Pancreas (tissue), 10 donors: Measurements from ENCODE around the gene ATXN7L3. TPM values are rescaled to one million over a fixed set of nuclear protein-coding genes. Genes with fewer than 3 reads are reported as not detected.

Experiments
- ATAC-seq, 4 donors: fragments of 200-7000 bp; cut with Tn5 transposase; one replicate each; pipeline versions ENCODE4 v1.8.0 to v1.9.1; 2020; ENCODE audit warnings: mild to moderate bottlenecking in 4 of 4, moderate library complexity in 4 of 4
- DNase-seq, 6 donors: peaks; one replicate each; pipeline ENCODE4 v3.0.0-alpha.2; 2020
- FAIRE-seq: peaks from 2 replicates; lab custom pipeline; 2012; peaks lifted over from hg19 to GRCh38; lab: Jason Lieb, UNC
- H3K27ac ChIP-seq, 4 donors: fragments of 200-600 bp; sonication (generic); 1 replicate in 3 of 4; 2 replicates in 1 of 4; pipeline versions ENCODE4 v1.5.0 to v1.8.0; 2020
- H3K27me3 ChIP-seq, 4 donors: fragments of 200-600 bp; one replicate each; pipeline ENCODE4 v1.8.0; 2021
- H3K36me3 ChIP-seq, 3 donors: fragments of 200-600 bp; sonication (generic) in 1 of 3; one replicate each; pipeline versions ENCODE4 v1.5.0 to v1.8.0; 2020 to 2021
- H3K4me1 ChIP-seq, 3 donors: fragments of 200-600 bp; one replicate each; pipeline ENCODE4 v1.8.0; 2021
- H3K4me3 ChIP-seq, 4 donors: fragments of 200-600 bp; sonication (generic) in 2 of 4; one replicate each; pipeline versions ENCODE4 v1.5.0 to v1.8.0; 2020 to 2021
- H3K9me3 ChIP-seq, 4 donors: fragments of 200-600 bp; one replicate each; pipeline ENCODE4 v1.8.0; 2021
- WGBS, 2 donors: extraction: QIAGEN DNeasy Blood & Tissue Kit; methylation state at CpG; one replicate each; pipeline ENCODE4 v1.1.7; 2013; 5-methylcytosine and 5-hydroxymethylcytosine counted together
- intact Hi-C, 3 donors: fragments of 100-400 bp; cut with DNase I; formaldehyde crosslinking; loops; one replicate each; pipeline versions ENCODE4 v1.11.1 to v1.14.2; 2022
- polyA plus RNA-seq, 2 donors: library from polyadenylated mRNA; stranded (reverse); fragments of 200-250 nt; gene quantifications; one replicate each; pipeline ENCODE4 v1.2.3, GENCODE V29; 2013
- total RNA-seq, 6 donors: library from RNA; stranded (reverse); fragmentation: NEBNext Ultra II Directional in 4 of 6; extraction: Animal tissue kit (Norgen Biotek cat#: 25700) in 4 of 6; gene quantifications; one replicate each; pipeline versions ENCODE4 v1.2.1 to v1.2.4, GENCODE V29; 2021 to 2023
- TF ChIP-seq, protein P1 (sequence below), 4 donors: fragments of 200-600 bp; sonication (generic) in 3 of 4; IDR thresholded peaks; one replicate each; pipeline versions ENCODE4 v1.5.0 to v1.8.0; 2021; ENCODE audit warnings: antibody characterized with exemption in 4 of 4
- donor health status: healthy with polysubstance abuse.
- donor health status: DM: no; HTN: no; CAD: no; lungs with moderate emphysema.
- donor health status: DM: no; HTN: no; CAD: no.
- donor health status: control.
- donor health status: control.
- donor health status: Bipolar disorder and iron deficiency.
- donor health status: DM: yes; HTN: yes; CAD: no.
- donor health status: DM: no; HTN: no; CAD: no.
- donor health status: DM: no; HTN: no; CAD: no.
- donor health status: DM: yes; HTN: yes; CAD: no.

ATXN7L3 gene
- total and polyA plus RNA-seq, 8 donors: 21.1 to 38.0 (median 27.3) TPM

DNA sequence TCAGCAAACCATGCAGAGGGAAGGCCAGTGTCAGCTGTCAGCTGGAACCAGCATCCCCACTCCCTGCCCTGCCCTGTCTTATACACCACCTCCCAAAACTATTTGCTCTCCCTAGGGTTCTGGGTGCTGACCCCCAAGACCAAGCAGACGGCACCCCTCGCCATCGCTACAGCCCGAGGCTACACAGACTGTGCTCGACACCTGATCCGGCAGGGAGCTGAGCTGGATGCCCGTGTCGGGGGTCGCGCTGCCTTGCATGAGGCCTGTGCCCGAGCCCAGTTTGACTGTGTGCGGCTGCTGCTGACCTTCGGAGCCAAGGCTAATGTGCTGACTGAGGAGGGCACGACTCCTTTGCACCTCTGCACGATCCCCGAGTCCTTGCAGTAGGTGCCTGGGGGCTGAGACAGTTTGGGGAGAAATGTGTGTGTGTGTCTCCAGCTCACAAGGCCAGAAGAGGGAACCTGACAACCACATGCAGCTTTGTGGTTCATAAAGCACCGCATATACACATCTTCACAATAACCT is 27.7 kb downstream of the ATXN7L3 start:
- peak in 1 of 6 donors; percentile 69 for DNase-seq
- no peak for FAIRE-seq
- Histone ChIP-seq H3K4me1 (peaks cover 0 to 6% (median 5%) of the 10 kb centered on the region in 3 donors), H3K9me3 (no peaks in the 10 kb centered on the region), H3K4me3 (no peak overlapping the region), H3K27me3 (no peaks in the 10 kb centered on the region), H3K36me3 (peaks cover 0 to 4% (median 0%) of the 10 kb centered on the region in 3 donors), H3K27ac (no peak overlapping the region)
- ATAC-seq: no peak
- TF ChIP-seq, protein P1, sequence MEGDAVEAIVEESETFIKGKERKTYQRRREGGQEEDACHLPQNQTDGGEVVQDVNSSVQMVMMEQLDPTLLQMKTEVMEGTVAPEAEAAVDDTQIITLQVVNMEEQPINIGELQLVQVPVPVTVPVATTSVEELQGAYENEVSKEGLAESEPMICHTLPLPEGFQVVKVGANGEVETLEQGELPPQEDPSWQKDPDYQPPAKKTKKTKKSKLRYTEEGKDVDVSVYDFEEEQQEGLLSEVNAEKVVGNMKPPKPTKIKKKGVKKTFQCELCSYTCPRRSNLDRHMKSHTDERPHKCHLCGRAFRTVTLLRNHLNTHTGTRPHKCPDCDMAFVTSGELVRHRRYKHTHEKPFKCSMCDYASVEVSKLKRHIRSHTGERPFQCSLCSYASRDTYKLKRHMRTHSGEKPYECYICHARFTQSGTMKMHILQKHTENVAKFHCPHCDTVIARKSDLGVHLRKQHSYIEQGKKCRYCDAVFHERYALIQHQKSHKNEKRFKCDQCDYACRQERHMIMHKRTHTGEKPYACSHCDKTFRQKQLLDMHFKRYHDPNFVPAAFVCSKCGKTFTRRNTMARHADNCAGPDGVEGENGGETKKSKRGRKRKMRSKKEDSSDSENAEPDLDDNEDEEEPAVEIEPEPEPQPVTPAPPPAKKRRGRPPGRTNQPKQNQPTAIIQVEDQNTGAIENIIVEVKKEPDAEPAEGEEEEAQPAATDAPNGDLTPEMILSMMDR (IDR thresholded peaks at IDR 0.05): no peak
- intact Hi-C loops: no loop called here
- WGBS, 2 donors: 70 to 73% methylated on average over 17 of the region's 17 CpGs

DNA sequence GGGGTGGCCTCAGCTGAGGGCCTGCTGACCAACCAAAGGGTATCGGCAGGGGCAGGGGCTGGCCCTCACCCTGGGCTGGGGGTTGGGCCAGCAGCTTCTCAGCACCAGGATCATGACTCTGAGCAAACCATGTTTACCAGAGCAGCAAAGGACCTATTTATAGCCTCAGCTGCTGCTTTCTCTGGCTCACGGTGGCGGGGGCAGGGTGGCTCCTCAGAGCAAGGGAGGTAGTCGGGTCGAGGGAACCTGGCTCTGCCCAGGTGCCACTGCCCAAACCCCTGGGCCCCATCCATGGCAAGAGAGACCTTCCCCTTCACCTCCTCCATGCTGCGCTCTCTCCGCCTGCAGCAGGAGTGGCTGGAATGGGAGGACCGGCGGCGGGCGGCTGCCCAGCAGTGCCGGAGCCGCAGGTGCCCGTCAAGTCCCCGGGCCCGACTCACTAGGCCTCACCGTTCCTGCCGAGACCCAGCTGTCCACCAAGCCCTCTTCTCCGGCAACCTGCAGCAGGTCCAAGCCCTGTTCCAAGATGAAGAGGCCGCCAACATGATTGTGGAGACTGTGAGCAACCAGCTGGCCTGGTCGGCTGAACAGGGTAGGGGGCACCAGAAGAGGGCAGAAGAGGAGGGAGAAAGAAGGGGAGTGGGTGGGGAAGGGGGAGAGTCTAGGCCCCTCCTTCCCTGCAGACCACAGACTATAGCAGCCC is 29.0 kb downstream of the ATXN7L3 start, which contains the start of gene ASB16:
TSS of gene ASB16 (plus strand) at position 206 of the 703 bp plus-strand sequence. CDS start at position 292, 86 bp downstream.
- Histone ChIP-seq H3K4me1 (peaks cover 0 to 6% (median 5%) of the 10 kb centered on the region in 3 donors), H3K36me3 (no peaks in the 10 kb centered on the region), H3K4me3 (peak within 1 kb of the TSS in 2 of 4 donors; percentile 39 to 43), H3K9me3 (no peaks in the 10 kb centered on the region), H3K27me3 (no peaks in the 10 kb centered on the region), H3K27ac (peak within 1 kb of the TSS; percentile 55 to 83 (median 69))
- DNase-seq (peak; percentile 54 to 87 (median 70)), ATAC-seq (peak; percentile 82 to 90 (median 88)), FAIRE-seq (no peak)
- WGBS, 2 donors: 10 to 14% methylated on average over 21 of the region's 21 CpGs
- TF ChIP-seq, protein P1 (IDR thresholded peaks at IDR 0.05): no peak
- intact Hi-C loops: no loop called here

DNA sequence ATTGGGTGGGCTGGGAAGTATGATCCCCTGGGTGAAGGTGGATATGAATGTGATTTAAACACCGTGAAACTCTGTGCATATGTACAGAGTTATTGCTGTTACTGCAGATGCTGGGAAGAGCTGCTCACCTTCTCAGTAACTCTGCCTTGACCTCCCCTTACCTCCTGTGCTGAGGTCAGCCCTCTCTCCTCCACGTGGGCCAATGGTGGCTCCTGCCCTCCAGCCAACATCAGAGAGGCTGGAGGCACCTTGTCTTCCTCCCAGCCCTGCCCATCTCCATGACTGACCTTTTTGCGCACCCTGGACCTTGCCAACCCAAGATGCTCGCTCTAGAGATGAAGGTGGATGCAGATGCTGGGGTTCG is 29.6 kb downstream of the ATXN7L3 start:
- TF ChIP-seq, protein P1 (IDR thresholded peaks at IDR 0.05): no peak
- no peaks in the 10 kb centered on the region for H3K9me3 ChIP-seq
- intact Hi-C loops: no loop called here
- DNase-seq (no peak), FAIRE-seq (no peak), ATAC-seq (peak in 1 of 4 donors; percentile 13)
- H3K4me3 ChIP-seq: peak overlapping the region in 1 of 4 donors; percentile 43
- WGBS, 2 donors: 31% methylated on average over 5 of the region's 5 CpGs
- peak overlapping the region; percentile 55 to 83 (median 69) for H3K27ac ChIP-seq
- no peaks in the 10 kb centered on the region for H3K27me3 ChIP-seq
- H3K36me3 ChIP-seq: no peaks in the 10 kb centered on the region
- H3K4me1 ChIP-seq: peaks cover 0 to 6% (median 5%) of the 10 kb centered on the region in 3 donors

DNA sequence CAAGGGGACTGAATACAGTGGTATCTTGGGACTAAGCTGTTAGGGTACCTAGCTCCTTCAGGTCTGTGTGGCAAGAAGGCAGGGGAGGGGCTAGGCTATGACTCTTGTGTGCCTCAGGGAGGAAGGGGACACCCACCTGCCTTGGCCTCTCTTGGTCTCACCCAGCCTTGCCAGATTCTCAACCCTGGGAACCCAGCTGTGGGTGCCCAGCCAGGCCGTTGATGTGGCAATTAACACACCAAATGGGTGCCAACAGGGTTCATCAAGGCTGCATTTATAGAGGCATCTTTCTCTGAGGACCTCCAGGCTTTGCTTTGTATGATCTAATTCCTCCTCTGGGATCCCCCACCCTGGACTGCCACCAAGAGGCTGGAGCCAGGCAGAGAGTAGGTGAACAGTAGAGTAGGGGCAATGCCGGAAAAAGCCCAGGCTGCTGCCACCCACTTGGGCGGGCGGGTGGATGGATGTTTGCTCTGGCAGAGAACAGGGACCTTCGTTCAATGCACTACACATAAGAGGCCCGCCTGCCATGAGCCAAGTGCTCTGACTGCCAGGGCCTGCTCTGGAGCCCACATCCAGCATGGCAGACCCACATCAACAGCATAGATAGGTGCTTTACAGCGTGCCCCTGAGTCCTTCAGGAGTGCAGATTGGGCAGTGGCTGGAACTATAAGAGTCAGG is 32.4 kb downstream of the ATXN7L3 start:
- TF ChIP-seq, protein P1 (IDR thresholded peaks at IDR 0.05): no peak
- 70 to 88% methylated on average over 7 of the region's 7 CpGs for WGBS, 2 donors
- Histone ChIP-seq H3K4me1 (peaks cover 0 to 6% (median 5%) of the 10 kb centered on the region in 3 donors), H3K4me3 (no peak overlapping the region), H3K9me3 (no peaks in the 10 kb centered on the region), H3K27me3 (no peaks in the 10 kb centered on the region), H3K27ac (no peak overlapping the region), H3K36me3 (no peaks in the 10 kb centered on the region)
- DNase-seq (no peak), ATAC-seq (no peak), FAIRE-seq (no peak)
- intact Hi-C loops: loop anchor here in 1 of 3 donors (10.0 kb wide), 1 partner anchor 223 kb away; the partner anchor contains the start of gene PPY
